Uterus (tissue), 2 donors: ENCODE data around the gene URM1.

ENCODE experiments used
- CTCF ChIP-seq, 4 experiments: fragments of 200-600 bp in 2 of 4; fragments of 450-650 bp in 2 of 4; sonication (generic) in 2 of 4; IDR thresholded peaks; one replicate each; pipeline ENCODE4 v1.5.1; 2016 to 2019; ENCODE audit warnings: antibody characterized with exemption in 4 of 4, mild to moderate bottlenecking in 2 of 4, moderate library complexity in 1 of 4
- POLR2A ChIP-seq, 2 donors: fragments of 450-650 bp; IDR thresholded peaks; one replicate each; pipeline ENCODE4 v1.6.1; 2016; ENCODE audit warnings: antibody characterized with exemption in 2 of 2, mild to moderate bottlenecking in 1 of 2, moderate library complexity in 1 of 2

- TF ChIP-seq CTCF (IDR thresholded peaks at IDR 0.05) (no peak), POLR2A (IDR thresholded peaks at IDR 0.05) (no peak)
These were observed 21.3 kb downstream of the URM1 start for GRCh38 chr9:128392302-128393144.
